ENCODE results near the gene FAF1.

Gene FAF1

DNA sequence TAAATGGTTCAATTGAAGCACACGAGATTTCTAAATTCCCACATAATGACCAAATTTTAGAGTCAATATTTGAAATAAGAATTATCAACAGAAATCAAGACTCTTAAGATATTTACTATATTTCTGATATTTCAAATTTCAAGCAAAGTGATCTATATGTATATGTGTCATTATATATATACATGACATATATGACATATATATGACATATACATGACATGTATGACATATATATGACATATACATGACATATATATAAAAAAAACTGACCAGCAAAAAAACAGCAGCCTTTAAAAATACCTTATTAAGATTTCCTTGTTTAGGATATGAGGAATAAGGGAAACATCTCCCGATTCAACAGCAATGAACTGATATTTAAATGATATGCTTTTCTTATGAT lies 266.2 kb downstream of the FAF1 start:
- DNase-seq: no peak

DNA sequence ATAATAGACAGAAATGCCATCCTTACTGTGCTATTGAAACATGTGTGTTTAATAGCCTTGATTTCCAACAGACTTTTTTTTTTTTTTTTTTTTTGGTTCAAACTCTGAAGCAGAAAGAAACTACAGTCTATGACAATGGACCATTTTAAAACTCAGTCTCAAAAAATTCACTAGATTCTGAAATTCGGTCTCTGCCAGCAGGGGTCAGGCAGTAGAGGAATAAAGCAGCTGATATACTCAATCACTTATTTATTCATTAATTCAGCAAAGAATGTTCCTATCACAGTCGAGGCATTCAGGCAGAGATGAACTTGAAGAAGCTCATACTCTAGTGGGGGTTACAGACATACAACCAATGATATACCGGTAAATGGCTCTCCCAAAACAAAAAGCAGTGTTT lies 275.9 kb downstream of the FAF1 start:
- no peak for DNase-seq

DNA sequence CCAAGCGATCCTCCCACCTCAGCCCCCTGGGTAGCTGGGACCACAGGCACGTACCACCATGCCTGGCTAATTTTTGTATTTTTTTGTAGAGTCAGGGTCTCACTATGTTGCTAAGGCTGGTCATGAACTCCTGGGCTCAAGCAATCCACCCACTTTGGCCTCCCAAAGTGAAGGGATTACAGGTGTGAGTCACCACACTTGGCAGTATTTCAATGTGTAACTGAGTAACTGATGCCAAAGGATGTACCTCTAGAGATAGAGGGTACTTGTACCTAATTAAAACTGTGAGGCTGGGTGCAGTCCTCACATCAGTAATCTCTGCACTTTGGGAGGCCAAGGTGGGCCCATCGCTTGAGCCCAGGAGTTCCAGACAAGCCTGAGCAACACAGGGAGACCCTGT lies 278.1 kb downstream of the FAF1 start:
- no peak for DNase-seq

DNA sequence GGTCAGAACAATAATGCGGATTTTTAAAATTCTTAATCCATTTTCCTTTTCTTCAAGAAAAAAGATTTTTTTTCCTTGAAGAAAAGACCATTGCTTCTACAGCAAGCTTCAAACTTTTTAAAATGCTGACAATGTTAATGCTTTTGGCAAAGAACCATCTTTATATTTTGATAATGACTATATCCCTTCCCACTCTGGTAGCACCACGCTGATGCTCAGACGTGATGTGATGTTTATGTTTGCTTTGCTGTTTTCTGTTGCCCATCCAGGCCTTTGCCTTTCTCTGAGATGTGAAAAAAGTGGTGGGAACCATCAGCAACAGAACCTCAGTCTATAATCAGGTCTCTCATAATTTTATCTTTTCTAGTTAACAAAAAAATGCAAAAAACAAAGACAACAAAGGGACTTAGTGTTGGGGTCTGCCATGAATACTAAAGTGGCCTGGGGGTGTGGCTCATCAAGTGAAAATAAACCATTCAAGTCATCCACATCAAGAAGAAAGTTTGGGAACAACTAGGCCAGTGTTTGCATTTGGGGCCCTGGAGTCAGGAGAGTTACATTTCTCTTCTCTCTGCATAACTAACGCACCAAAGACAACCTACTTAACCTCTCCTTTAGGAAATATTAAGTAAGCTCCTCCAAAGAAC lies 292.2 kb downstream of the FAF1 start:
- DNase-seq: no peak

DNA sequence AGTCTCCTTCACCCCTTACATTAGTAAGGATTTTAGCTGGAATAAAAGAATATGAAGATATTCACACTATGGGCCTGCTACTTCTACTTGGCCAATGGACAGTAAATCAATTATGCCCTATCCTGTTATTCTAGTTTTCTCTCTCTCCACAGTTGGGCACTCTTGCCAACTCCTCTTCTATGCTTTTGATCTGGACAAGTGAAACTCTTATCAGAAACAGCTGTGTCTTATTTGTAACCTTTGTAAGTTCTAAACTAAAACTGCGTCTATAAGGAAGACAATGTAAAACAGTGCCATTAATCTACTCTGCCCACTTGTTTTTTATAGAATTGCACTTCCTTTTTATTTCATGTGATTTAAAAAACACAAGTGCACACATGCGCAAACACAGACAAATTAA lies 292.8 kb downstream of the FAF1 start:
- DNase-seq: no peak

DNA sequence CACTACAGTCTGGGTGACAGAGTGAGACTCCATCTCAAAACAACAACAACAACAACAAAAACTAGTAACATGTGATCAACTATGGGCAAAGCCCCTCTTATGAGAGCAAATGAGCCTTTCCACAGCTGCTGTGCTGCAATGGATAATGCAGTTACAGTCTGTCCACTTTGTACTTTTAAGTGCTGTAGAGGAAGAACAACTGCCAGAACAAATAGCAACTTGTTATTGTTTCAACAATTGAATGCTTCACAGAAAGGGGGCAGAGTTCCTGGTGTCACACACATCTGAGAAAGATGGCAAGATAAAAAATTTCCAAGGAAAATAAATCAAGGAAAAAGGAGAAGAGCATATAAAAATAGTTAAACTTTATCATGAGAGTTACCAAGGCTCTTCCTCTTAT lies 293.2 kb downstream of the FAF1 start:
- DNase-seq: no peak

DNA sequence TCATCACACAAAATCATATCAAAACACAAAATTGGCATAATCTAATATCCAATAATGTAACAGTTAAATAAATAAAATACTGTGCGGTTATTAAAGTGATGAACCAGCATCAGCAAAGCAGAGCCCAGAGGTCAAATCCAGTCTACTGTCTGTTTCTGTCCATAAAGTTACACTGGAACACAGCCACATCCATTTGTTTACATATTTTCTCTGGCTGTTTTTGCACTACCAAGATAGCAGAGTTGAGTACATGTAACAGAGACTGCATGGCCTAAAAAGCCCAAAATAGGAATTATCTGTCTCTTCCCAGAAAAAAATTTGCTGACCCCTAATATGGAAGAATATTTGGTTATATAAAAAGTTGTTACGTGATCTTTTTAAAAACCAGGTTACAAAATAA lies 294.7 kb downstream of the FAF1 start:
- DNase-seq: no peak

DNA sequence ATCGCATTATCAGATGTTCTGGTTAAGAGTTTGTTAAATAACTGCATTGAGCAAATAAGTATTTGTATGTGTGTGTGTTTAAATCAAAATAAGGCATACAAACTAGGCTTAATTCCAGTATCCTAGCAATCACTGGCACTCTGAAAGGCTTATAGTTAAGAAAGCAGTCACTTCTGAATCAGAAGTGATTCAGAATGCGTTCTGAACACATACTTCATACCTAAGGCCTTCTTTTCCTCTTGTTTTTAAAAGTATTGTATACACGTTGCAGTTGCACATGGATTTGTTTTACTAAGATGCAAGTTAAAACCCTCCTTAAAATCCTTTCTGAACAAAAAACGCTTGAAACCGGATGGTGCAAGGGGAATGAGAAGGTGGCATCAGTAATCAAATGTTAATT lies 298.4 kb downstream of the FAF1 start:
- DNase-seq: no peak

DNA sequence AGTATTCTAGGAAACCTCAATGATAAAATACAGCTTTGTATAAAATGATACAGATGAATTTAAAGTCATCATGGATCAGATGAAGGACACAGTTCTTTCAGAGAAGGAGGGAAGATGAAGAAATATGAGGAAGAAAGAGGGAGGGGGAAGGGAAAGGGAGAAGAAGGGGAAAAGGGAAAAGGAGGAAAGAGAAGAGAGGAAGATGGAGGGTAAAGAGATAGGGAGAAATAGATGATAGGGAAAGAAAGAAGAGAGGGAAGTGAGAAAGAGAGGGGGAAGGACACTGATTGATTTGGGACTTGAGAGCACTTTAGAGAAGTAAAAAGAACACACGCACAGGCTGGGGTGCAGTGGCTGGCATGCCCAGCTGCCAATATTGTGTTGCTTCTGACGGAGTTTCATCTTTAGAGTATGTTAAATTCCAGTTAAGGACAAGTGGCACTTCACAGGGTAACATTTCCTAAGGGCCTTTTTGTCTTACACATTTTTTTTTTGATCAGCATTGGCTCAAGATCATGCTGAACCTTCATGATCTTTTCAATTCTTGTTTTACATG lies 300.9 kb downstream of the FAF1 start:
- DNase-seq: no peak

DNA sequence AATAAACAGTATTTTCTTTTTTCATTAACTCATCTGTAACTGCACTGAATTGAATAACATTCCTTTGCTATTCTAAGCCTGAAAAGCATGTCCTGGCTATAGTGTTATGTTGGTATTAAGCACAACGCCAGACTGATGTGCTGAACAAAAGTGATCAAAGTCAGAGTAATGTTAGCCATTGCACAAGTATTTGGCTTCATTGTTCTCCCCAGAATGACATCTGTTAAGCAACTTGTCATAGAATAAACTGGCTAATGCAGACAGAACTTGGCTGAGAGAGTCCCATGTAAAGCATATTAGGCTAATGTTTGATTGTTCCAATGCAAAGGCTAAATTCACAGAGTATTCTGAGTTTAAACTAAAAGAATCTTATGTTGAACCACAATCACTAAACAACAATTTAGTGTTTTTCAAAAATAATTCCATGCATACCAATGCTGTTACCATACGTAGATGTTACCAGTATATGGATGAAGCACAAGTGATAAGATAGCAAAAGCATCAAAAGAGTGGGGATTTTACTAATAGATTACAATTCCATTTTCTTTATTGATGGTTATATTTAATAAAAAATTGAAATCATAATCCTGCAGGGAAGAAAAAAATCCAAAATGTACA lies 301.5 kb downstream of the FAF1 start:
- no peak for DNase-seq

DNA sequence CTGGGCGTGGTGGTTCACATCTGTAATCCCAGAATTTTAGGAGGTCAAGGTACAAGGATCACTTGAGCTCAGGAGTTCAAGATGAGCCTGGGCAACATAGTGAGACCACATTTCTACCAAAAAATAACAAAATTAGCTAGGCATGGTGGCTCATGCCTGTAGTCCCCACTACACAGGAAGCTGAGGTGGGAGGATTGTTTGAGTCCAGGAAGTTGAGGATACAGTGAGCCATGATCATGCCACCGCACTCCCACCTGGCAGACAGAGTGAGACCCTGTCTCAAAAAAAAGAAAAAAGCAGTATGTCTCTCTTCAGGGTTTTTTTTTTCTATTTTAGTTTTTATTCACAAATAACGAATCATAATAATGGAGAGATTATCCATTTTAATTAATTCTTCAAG lies 303.1 kb downstream of the FAF1 start:
- DNase-seq: no peak

DNA sequence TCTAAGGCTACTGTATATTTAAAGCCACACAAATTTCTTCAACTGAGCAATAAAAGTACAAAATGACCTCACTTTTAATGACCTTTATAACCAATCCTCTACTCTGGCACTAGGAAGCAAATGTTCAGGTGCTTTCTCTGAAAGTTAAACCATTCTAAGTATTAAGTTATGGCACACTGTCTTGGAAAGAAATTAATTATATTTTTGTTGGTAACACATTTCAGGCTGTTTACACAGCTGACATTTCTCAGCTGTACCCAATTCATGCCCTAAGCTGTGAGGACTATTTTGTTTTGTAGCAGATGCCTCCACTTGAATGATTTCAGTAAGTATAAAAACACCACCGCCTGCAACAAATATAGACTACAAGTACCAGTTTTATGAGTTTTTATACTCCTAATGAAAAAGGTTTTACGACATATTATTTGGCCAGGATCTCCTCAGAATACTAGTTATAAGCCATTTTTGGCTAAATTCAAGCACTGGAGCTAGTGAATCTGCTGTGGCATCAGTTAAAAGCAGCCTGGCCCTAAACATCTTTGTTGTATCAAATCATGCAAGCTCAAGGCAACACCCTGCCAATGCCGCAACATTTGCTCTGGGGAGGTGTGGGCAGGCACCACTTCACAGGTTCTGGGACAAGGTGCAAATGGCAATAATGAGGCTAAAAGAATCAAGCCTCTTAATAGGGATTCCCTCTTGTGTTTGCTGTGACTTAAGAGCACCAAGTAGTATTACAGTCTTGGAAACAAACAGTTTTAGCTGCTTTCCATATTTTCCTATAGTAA lies 308.4 kb downstream of the FAF1 start:
- DNase-seq: no peak

DNA sequence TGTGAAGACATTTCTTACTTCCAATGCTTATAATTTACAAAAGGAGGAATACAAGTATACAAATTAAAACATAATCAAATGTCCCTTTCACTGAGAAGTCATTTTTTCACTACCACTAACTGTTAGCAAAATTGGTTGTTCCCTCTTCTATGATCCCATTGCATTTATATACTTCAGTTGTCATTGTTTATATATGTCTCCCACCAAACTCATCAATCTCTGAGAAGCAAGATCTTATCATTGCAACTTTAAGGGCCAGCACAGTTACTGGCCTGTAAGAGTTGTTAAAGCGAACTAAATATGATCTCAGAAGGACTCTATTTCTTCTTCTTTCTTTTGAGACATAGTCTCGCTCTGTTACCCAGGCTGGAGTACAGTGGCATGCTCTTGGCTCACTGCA lies 313.5 kb downstream of the FAF1 start:
- no peak for DNase-seq

DNA sequence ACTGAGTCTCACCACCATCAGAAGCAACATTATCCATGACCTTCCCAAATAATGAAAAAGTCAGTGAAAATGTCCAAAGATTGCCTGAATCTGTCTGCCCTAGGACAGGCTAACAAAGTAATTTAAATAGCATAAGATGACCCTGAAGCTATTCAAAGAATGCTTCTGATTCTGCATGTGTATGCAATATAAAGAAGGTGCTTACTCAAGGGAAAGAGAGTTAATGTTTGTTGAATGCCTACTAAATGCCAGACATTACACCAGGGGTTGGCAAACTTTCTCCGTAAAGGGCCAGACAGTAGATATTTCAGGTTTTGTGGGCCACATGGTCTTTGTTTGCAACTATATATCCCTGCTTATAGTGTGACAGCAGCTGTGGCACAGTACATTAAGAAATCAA lies 314.9 kb downstream of the FAF1 start:
- no peak for DNase-seq

DNA sequence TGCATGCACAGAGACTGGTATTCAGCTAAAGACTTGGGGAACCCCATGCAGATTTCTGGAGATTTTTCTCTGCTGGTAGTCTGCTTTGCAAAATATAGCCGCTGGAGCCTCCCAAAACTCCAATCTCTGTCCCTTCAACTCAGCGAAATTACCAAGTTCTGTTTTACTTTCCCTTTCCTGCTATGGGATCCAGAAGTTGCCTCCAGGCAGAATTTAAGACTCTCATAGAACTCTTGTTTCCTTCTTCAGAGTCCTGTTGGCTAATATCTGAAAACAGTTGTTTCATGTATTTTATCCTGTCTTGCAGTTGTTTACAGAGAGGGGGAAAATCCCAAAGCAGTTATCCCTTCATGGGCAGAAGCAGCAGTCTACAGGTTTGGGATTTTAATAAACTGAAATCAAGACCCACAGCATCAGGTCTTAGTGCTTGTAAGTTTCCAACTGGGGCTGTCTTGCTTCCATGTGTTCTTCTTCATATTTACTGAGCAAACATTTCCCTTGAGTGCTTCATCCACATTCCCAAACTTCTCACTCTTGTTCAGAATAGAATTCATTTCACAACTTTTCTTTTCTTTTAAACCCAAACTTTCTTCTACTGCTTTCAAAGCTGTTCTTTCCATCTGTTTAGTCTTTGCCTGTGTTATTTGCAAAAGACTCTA lies 315.5 kb downstream of the FAF1 start:
- DNase-seq: no peak

DNA sequence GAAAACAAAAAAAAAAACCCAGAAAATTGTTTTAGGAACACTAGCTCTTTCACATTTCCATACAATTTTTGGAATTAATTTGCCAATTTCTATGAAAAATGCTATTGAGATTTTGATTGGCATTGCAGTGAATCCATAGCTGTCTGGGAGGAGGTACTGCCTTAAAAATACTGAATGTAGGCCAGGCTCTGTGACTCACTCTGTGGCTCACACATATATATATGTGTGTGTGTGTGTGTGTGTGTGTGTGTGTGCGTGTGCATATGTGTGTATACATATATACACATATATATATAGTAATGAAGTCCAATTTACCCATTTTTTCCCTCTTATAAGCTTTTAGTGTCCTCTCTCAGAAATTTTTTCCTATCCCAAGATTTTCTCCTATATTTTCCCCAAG lies 322.6 kb downstream of the FAF1 start:
- no peak for DNase-seq

DNA sequence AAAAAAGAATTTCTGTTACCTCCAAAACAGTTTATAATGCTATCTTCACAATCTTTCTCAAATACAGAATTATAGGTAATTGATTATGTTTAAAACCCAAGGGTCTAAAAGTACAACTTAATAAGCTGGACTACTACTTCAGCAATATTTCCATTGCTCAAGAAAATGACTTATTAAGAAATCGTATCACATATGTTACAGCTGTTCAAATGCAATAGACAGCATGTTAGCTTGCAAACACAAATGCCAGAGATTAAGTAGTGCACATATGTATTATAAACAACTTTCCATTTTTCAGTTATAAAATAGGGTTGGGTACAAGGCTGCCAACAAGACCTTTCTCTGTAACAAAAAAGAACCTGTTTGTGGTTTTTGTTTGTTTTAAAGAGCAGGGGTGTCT lies 325.8 kb downstream of the FAF1 start:
- no peak for DNase-seq

DNA sequence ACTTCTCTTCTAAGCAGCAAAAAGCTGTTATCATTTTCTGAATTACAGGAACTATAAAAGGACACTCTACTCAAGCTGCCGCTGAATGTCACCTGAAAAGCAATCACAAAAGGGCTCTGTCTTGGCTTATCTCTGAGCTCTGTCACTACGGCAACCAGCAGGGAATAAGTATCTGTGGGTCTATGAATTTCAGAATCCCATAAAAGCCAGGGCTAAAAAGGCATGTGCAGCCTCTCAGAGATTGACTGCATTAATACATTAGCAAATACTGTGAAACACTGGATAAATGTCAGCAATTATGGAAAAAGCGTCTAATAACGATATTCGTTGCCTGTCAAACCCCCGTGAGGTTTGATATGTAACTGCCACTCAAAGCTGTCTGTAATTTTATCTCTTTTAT lies 326.6 kb downstream of the FAF1 start:
- no peak for DNase-seq

DNA sequence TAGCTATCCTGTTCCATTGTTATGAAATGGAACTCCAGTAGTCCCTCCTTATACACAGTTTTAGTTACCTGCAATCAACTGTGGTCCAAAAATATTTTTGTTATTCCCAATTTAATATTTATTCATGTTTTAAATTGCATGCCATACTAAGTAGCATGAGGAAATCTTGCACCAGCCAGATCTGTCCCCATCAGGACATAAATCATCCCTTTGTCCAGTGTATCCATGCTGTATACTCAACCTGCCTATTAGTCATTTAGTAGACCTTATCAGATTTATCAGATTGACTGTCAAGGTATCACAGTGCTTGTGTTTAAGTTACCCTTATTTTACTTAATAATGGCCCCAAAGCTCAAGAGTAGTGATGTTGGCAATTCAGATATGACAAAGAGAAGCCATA lies 328.9 kb downstream of the FAF1 start:
- no peak for DNase-seq

DNA sequence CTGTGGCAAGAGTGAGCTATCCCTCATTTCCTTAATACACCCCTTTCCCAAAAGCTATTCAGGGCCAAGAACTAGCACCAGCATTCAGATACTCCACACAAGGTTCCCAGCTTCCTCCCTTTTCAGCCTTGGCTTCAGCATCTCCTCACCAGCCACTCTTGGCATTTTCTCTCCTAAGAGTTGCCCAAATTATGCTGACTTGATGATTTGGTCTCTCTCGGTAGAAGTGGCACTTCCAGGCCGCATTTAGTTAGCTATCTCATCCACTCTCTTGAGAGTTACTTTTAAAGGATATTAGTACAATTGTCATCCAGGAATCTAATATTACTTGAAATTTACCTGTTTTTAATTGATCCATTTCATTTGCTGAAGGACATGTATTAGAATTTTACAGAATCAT lies 337.8 kb downstream of the FAF1 start:
- DNase-seq: no peak

DNA sequence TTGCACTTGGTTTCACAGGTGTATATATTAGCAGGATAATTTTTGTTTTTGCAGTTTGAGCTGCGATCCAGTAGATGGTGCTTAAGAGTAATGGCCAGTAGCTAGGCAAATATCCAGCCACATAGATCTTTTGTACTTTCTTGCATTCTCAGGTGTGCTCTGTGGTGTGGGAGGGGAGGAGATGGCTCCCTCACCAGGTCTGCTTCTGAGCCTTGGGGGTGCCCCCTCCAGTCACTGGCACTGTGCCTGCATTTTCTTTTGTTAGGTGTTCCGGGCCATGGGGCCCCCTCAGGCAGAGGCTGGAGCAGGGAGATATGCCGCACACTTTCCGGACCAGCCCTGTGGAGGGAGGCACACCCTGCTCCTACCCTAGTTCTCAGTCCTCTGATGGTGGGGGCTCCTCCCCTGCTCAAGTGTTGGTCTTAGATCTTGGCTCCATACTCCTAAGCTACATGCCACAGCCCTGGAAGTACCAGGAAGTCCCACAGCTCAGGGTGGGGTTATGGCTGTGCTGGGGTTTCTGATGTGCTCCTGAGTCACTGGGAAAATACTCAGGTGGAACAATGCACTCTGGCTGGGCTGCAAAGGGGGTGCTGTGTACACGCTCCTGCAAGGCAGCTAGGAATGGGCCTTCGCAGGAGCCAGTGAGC lies 339.3 kb downstream of the FAF1 start:
- DNase-seq: no peak

DNA sequence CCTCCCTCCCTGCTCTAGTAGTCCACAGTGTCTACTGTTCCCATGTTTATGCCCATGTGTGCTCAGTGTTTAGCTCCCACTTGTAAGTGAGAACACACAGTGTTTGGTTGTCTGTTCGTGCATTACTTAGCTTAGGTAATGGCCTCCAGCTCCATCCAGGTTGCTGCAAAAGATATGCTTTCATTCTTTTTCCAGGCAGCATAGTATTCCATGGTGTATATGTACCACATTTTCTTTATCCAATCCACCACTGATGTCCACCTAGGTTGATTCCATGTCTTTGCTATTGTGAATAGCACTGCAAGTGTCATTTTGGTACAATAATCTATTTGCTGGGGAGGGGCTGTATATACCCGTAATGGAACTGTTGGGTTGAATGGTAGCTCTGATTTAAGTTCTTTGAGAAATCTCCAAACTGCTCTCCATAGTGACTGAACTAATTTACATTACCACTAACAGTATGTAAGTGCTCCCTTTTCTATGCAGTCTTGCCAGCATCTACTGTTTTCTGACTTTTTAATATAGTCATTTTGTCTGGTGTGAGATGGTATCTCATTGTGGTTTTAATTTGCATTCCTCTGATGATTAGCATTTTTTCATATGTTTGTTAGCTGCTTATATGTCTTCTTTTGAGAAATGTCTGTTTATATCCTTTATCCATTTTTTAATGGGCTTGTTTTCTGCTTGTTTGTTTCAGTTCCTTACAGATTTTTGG lies 344.9 kb downstream of the FAF1 start:
- no peak for DNase-seq
